GM12878 (cell line): ENCODE measurements around the gene TNRC6C. TPM values are rescaled to one million over a fixed set of nuclear protein-coding genes. Genes with fewer than 3 reads are reported as not detected.

Experiments used
- ATAC-seq: fragments of 200-7000 bp; cut with Tn5 transposase; 3 replicates; pipeline ENCODE4 v1.9.1; 2020; ENCODE audit warnings: mild to moderate bottlenecking, moderate library complexity
- BruUV-seq: library from RNA; stranded (reverse); fragments of 400-500 nt; replicated peaks from 2 replicates; lab custom pipeline; 2021; lab: Mats Ljungman, UMichigan
- CTCF ChIA-PET: fragments of 300-600 bp; sonication (Branson Sonifier 250); formaldehyde crosslinking; extraction: SDS; loops from one replicate; lab custom pipeline; 2021; ENCODE audit warnings: inconsistent platforms; lab: Yijun Ruan, JAX
- POLR2A ChIA-PET: fragments of 350-600 bp; formaldehyde crosslinking; extraction: SDS; loops from one replicate; lab custom pipeline; 2021; ENCODE audit warnings: inconsistent platforms; lab: Charles Lee
- RAD21 ChIA-PET: fragments of 300-600 bp; sonication (Branson Sonifier 250); formaldehyde crosslinking; loops from one replicate; lab custom pipeline; 2023; ENCODE audit warnings: antibody characterized with exemption; ENCODE audit not compliant: unreplicated experiment; lab: Charles Lee
- SMC1A ChIA-PET: fragments of 300-600 bp; sonication (Branson Sonifier 250); formaldehyde crosslinking; loops from one replicate; lab custom pipeline; 2023; ENCODE audit not compliant: unreplicated experiment, uncharacterized antibody; lab: Charles Lee
- DNase-seq: peaks from one replicate; pipeline ENCODE4 v3.0.0-alpha.2; 2011; ENCODE audit warnings: low read depth, low spot score
- FAIRE-seq: peaks from 3 replicates; lab custom pipeline; 2011; peaks lifted over from hg19 to GRCh38; lab: Jason Lieb, UNC
- H2AFZ ChIP-seq: 2 replicates; pipeline ENCODE4 v1.6.0; 2011; ENCODE audit warnings: low read depth, low read length, control low read depth; ENCODE audit not compliant: control insufficient read depth
- H3K27ac ChIP-seq: 2 replicates; pipeline ENCODE4 v1.5.1; 2011; ENCODE audit warnings: control low read depth; ENCODE audit not compliant: control insufficient read depth, insufficient read depth
- H3K27me3 ChIP-seq, 2 experiments: replicated peaks in 1 of 2; 2 replicates each; pipeline versions ENCODE4 v1.6.0 to v1.6.1; 2011; ENCODE audit warnings: low read length in 1 of 2; ENCODE audit not compliant: control insufficient read depth in 2 of 2, insufficient read depth in 2 of 2
- H3K36me3 ChIP-seq, 2 experiments: 2 replicates each; pipeline ENCODE4 v1.5.1; 2011; ENCODE audit warnings: low read length in 1 of 2; ENCODE audit not compliant: control insufficient read depth in 2 of 2, insufficient read depth in 2 of 2
- H3K4me1 ChIP-seq: 2 replicates; pipeline ENCODE4 v1.6.1; 2011; ENCODE audit warnings: mild to moderate bottlenecking, low read length, moderate library complexity, mixed read lengths; ENCODE audit not compliant: control insufficient read depth, insufficient read depth
- H3K4me2 ChIP-seq: 2 replicates; pipeline ENCODE4 v1.6.0; 2011; ENCODE audit warnings: control low read depth; ENCODE audit not compliant: control insufficient read depth, insufficient read depth
- H3K4me3 ChIP-seq: fragments of 200-600 bp; sonication (generic); 2 replicates; pipeline ENCODE4 v1.5.1; 2016
- H3K79me2 ChIP-seq: 2 replicates; pipeline ENCODE4 v1.6.0; 2011; ENCODE audit warnings: low read length; ENCODE audit not compliant: control insufficient read depth, insufficient read depth
- H3K9ac ChIP-seq: 2 replicates; pipeline ENCODE4 v1.8.0; 2011; ENCODE audit warnings: low read length, control low read depth, mixed read lengths; ENCODE audit not compliant: control insufficient read depth, insufficient read depth
- H3K9me3 ChIP-seq: replicated peaks from 3 replicates; pipeline ENCODE4 v1.5.1; 2011; ENCODE audit warnings: mild to moderate bottlenecking, low read length; ENCODE audit not compliant: control insufficient read depth, insufficient read depth
- H4K20me1 ChIP-seq: 2 replicates; pipeline ENCODE4 v1.6.0; 2011; ENCODE audit not compliant: control insufficient read depth, insufficient read depth
- CBX3 ChIP-seq: fragments of 200-600 bp; sonication (generic); IDR thresholded peaks from 2 replicates; pipeline ENCODE4 v1.6.1; 2016; ENCODE audit warnings: low read depth, borderline replicate concordance
- CBX5 ChIP-seq: sonication (generic); IDR thresholded peaks from 2 replicates; pipeline ENCODE4 v1.6.1; 2016; ENCODE audit warnings: low read depth, moderate library complexity, mild to moderate bottlenecking, inconsistent platforms
- EGR1 ChIP-seq, 2 experiments: IDR thresholded peaks; 1 replicate in 1 of 2; 2 replicates in 1 of 2; pipeline ENCODE4 v1.6.1; 2011 to 2012; ENCODE audit warnings: low read depth in 2 of 2, low read length in 2 of 2, borderline replicate concordance in 1 of 2, mild to moderate bottlenecking in 1 of 2, moderate library complexity in 1 of 2
- ESRRA ChIP-seq: IDR thresholded peaks from 2 replicates; pipeline ENCODE4 v1.6.1; 2012; ENCODE audit warnings: mild to moderate bottlenecking, low read length, improper control_type of control experiment
- FOS ChIP-seq: IDR thresholded peaks from 3 replicates; pipeline ENCODE4 v1.6.1; 2011; ENCODE audit warnings: borderline replicate concordance; ENCODE audit not compliant: insufficient read length; ENCODE audit errors: extremely low read depth
- JUNB ChIP-seq: IDR thresholded peaks from 2 replicates; pipeline ENCODE4 v1.6.1; 2016; ENCODE audit warnings: antibody characterized with exemption, mild to moderate bottlenecking
- NFIC ChIP-seq: IDR thresholded peaks from 2 replicates; pipeline ENCODE4 v1.6.1; 2012; ENCODE audit warnings: low read depth, mild to moderate bottlenecking, inconsistent platforms, low read length, moderate library complexity
- NRF1 ChIP-seq: conservative IDR thresholded peaks from 2 replicates; pipeline ENCODE4 v1.6.1; 2011; ENCODE audit warnings: mild to moderate bottlenecking, low read depth, low read length, improper control_type of control experiment
- POLR2A ChIP-seq: IDR thresholded peaks from 2 replicates; pipeline ENCODE4 v1.6.1; 2011; ENCODE audit warnings: low read depth, mild to moderate bottlenecking, low read length
- PRDM15 ChIP-seq: fragments of 450-650 bp; formaldehyde crosslinking; IDR thresholded peaks from 2 replicates; pipeline ENCODE4 v1.4.0; 2020; ENCODE audit warnings: mild to moderate bottlenecking, moderate library complexity
- SKIL ChIP-seq: fragments of 450-650 bp; IDR thresholded peaks from 2 replicates; pipeline ENCODE4 v1.6.1; 2017; ENCODE audit warnings: mild to moderate bottlenecking, low read depth, inconsistent platforms; ENCODE audit not compliant: poor library complexity, severe bottlenecking
- SMC3 ChIP-seq: IDR thresholded peaks from 2 replicates; pipeline ENCODE4 v1.6.1; 2011; ENCODE audit warnings: low read length, improper control_type of control experiment, borderline replicate concordance
- ZZZ3 ChIP-seq: IDR thresholded peaks from 2 replicates; pipeline ENCODE4 v1.6.1; 2011; ENCODE audit warnings: low read depth; ENCODE audit not compliant: control insufficient read depth, insufficient read length
- WGBS: methylation state at CpG from one replicate; pipeline ENCODE4 v1.1.6; 2016; ENCODE audit warnings: low lambda C conversion rate; ENCODE audit not compliant: insufficient replicate concordance, insufficient coverage; ENCODE audit errors: missing lambda C conversion rate; 5-methylcytosine and 5-hydroxymethylcytosine counted together
- in situ Hi-C: fragments of 300-500 bp; cut with MboI; formaldehyde crosslinking; loops from 9 replicates; pipeline ENCODE4 v1.14.3; 2018; ENCODE audit warnings: mixed read lengths
- intact Hi-C: fragments of 100-400 bp; cut with micrococcal nuclease; formaldehyde crosslinking; loops from one replicate; pipeline ENCODE4 v1.14.2; 2022; ENCODE audit not compliant: unreplicated experiment
- polyA plus RNA-seq, 11 experiments: library from polyadenylated mRNA; depleted of rRNA in 4 of 11; unstranded in 6 of 11; stranded (reverse) in 5 of 11; fragments of >200 nt; fragmentation: Nextera tagmentation in 4 of 11; fragmentation: Illumina TruSeq in 1 of 11; extraction: Ambion mirVana in 4 of 11; extraction: Trizol in 1 of 11; gene quantifications; 1 replicate in 1 of 11; 2 replicates in 10 of 11; pipeline versions ENCODE4 v1.2.1 to v1.2.3, GENCODE V29; 2011 to 2016; ENCODE audit warnings: inconsistent platforms in 2 of 11, missing spikeins in 2 of 11, low read depth in 1 of 11
- total RNA-seq, 4 experiments: library from RNA; depleted of rRNA in 3 of 4; stranded (reverse); fragments of >200 nt in 3 of 4; fragmentation: Illumina TruSeq in 1 of 4; extraction: Trizol in 1 of 4; gene quantifications; 2 replicates each; pipeline versions ENCODE4 v1.2.1 to v1.2.3, GENCODE V29; 2013 to 2021

Gene TNRC6C
- total and polyA plus RNA-seq, 10 of the 15 experiments (the other 5 are each of a cell fraction or from before 2014, with no cell fraction given) = 0.40 to 6.1 (median 0.96) TPM

GRCh38 chr17:78082988-78083387 lies 124.5 kb downstream of the TNRC6C start:
- ChIA-PET POLR2A (no interaction called here), CTCF (interaction anchor here (1.0 to 5.2 kb wide), 8 partner anchors 8 to 168 kb away, joined by 3 to 100 read pairs (median 13); no protein-coding TSS in a partner anchor), RAD21 (interaction anchor here (5.0 to 5.1 kb wide), 2 partner anchors 63 to 168 kb away, joined by 76 to 79 read pairs; no protein-coding TSS in a partner anchor), SMC1A (interaction anchor here (1.3 to 9.6 kb wide), 4 partner anchors 10 to 168 kb away, joined by 3 to 94 read pairs (median 27); no protein-coding TSS in a partner anchor)
- no peaks in the 10 kb centered on the region for H4K20me1 ChIP-seq
- H2AFZ ChIP-seq = no peak overlapping the region
- peaks cover 1 to 4% of the 10 kb centered on the region in 2 experiments; a peak in 3 of 4 replicates for H3K36me3 ChIP-seq
- intact Hi-C loops = loop anchor here (10.0 kb wide), 1 partner anchor 342 kb away; no protein-coding TSS in a partner anchor
- H3K27me3 ChIP-seq = no peaks in the 10 kb centered on the region
- in situ Hi-C loops = no loop called here
- no peaks in the 10 kb centered on the region for H3K4me1 ChIP-seq
- ATAC-seq = no peak
- no peak for DNase-seq
- H3K4me3 ChIP-seq = no peak overlapping the region
- H3K9me3 ChIP-seq = no peaks in the 10 kb centered on the region
- no peak for FAIRE-seq
- BruUV-seq = no TSS peak
- no peaks in the 10 kb centered on the region for H3K79me2 ChIP-seq
- TF ChIP-seq EGR1 (IDR thresholded peaks at IDR 0.05; ENCODE audit: borderline replicate concordance in 1 of 2, low read depth in 2 of 2, low read length in 2 of 2) (no peak), NRF1 (no peak), ZZZ3 (no peak), SKIL (no peak), POLR2A (no peak), CBX5 (no peak), PRDM15 (CRISPR knock-in tag) (no peak), JUNB (no peak), CBX3 (no peak), NFIC (no peak), ESRRA (no peak), SMC3 (no peak), FOS (no peak)
- no peak overlapping the region for H3K27ac ChIP-seq
- WGBS = 73% methylated on average over 7 of the region's 7 CpGs
- H3K9ac ChIP-seq = no peak overlapping the region
- no peak overlapping the region for H3K4me2 ChIP-seq
